Liver (tissue), 3 donors: ENCODE results near the gene IFT25.

Source experiments
- FOXA1 ChIP-seq: IDR thresholded peaks from 2 replicates; pipeline ENCODE4 v1.6.1; 2016; ENCODE audit warnings: antibody characterized with exemption
- GABPA ChIP-seq, 2 donors: IDR thresholded peaks in 1 of 2; conservative IDR thresholded peaks in 1 of 2; 2 replicates each; pipeline ENCODE4 v1.6.1; 2016; ENCODE audit warnings: antibody characterized with exemption in 2 of 2, mild to moderate bottlenecking in 1 of 2, moderate library complexity in 1 of 2
- JUND ChIP-seq, 2 donors: IDR thresholded peaks; 2 replicates each; pipeline ENCODE4 v1.6.1; 2016; ENCODE audit warnings: antibody characterized with exemption in 2 of 2
- RAD21 ChIP-seq, 2 donors: IDR thresholded peaks; 2 replicates each; pipeline ENCODE4 v1.6.1; 2016; ENCODE audit warnings: antibody characterized with exemption in 2 of 2, mild to moderate bottlenecking in 2 of 2
- REST ChIP-seq: IDR thresholded peaks from 2 replicates; pipeline ENCODE4 v1.6.1; 2016; ENCODE audit warnings: antibody characterized with exemption, mild to moderate bottlenecking
- RXRA ChIP-seq, 2 donors: IDR thresholded peaks; 2 replicates each; pipeline ENCODE4 v1.6.1; 2017 to 2018; ENCODE audit warnings: antibody characterized with exemption in 2 of 2, mild to moderate bottlenecking in 1 of 2
- SP1 ChIP-seq: IDR thresholded peaks from 2 replicates; pipeline ENCODE4 v1.6.1; 2018; ENCODE audit warnings: antibody characterized with exemption, mild to moderate bottlenecking
- TAF1 ChIP-seq: conservative IDR thresholded peaks from 2 replicates; pipeline ENCODE4 v1.6.1; 2016; ENCODE audit warnings: antibody characterized with exemption, mild to moderate bottlenecking
- YY1 ChIP-seq: IDR thresholded peaks from 2 replicates; pipeline ENCODE4 v1.6.1; 2016; ENCODE audit warnings: antibody characterized with exemption, mild to moderate bottlenecking
- TF ChIP-seq, protein P1 (sequence below): fragments of 150-350 bp; IDR thresholded peaks from 2 replicates; pipeline ENCODE4 v1.5.1; 2017; ENCODE audit warnings: improper control_type of control experiment, low read depth, low read length; ENCODE audit not compliant: missing input control
- TF ChIP-seq, protein P2 (sequence below): IDR thresholded peaks from 2 replicates; pipeline ENCODE4 v1.6.1; 2016; ENCODE audit warnings: antibody characterized with exemption
- TF ChIP-seq, protein P3 (sequence below): IDR thresholded peaks from 2 replicates; pipeline ENCODE4 v1.6.1; 2016; ENCODE audit warnings: antibody characterized with exemption
- donor health status: healthy.
- donor health status: healthy.

GRCh38 chr1:53954128-53954527, 8.6 kb upstream of the IFT25 start:
- no peak for TF ChIP-seq JUND (IDR thresholded peaks at IDR 0.05)
- TF ChIP-seq, protein P1, sequence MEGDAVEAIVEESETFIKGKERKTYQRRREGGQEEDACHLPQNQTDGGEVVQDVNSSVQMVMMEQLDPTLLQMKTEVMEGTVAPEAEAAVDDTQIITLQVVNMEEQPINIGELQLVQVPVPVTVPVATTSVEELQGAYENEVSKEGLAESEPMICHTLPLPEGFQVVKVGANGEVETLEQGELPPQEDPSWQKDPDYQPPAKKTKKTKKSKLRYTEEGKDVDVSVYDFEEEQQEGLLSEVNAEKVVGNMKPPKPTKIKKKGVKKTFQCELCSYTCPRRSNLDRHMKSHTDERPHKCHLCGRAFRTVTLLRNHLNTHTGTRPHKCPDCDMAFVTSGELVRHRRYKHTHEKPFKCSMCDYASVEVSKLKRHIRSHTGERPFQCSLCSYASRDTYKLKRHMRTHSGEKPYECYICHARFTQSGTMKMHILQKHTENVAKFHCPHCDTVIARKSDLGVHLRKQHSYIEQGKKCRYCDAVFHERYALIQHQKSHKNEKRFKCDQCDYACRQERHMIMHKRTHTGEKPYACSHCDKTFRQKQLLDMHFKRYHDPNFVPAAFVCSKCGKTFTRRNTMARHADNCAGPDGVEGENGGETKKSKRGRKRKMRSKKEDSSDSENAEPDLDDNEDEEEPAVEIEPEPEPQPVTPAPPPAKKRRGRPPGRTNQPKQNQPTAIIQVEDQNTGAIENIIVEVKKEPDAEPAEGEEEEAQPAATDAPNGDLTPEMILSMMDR, result no peak
- TF ChIP-seq RAD21 (IDR thresholded peaks at IDR 0.05), result no peak
- no peak for TF ChIP-seq REST
- no peak for TF ChIP-seq YY1
- TF ChIP-seq TAF1, result no peak
- TF ChIP-seq, protein P2, sequence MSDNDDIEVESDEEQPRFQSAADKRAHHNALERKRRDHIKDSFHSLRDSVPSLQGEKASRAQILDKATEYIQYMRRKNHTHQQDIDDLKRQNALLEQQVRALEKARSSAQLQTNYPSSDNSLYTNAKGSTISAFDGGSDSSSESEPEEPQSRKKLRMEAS, result no peak
- TF ChIP-seq SP1, result no peak
- TF ChIP-seq, protein P3, sequence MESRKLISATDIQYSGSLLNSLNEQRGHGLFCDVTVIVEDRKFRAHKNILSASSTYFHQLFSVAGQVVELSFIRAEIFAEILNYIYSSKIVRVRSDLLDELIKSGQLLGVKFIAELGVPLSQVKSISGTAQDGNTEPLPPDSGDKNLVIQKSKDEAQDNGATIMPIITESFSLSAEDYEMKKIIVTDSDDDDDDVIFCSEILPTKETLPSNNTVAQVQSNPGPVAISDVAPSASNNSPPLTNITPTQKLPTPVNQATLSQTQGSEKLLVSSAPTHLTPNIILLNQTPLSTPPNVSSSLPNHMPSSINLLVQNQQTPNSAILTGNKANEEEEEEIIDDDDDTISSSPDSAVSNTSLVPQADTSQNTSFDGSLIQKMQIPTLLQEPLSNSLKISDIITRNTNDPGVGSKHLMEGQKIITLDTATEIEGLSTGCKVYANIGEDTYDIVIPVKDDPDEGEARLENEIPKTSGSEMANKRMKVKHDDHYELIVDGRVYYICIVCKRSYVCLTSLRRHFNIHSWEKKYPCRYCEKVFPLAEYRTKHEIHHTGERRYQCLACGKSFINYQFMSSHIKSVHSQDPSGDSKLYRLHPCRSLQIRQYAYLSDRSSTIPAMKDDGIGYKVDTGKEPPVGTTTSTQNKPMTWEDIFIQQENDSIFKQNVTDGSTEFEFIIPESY, result no peak
- no peak for TF ChIP-seq FOXA1
- no peak for TF ChIP-seq RXRA (IDR thresholded peaks at IDR 0.05)
- no peak for TF ChIP-seq GABPA (IDR thresholded peaks at IDR 0.05 in 1 of 2, conservative IDR thresholded peaks at IDR 0.05 in 1 of 2)
